ENCODE data around the gene PTPRN2.

- TF ChIP-seq BHLHE40 (IDR thresholded peaks at IDR 0.05; ENCODE audit: borderline replicate concordance) (no peak), TARDBP (IDR thresholded peaks at IDR 0.05) (no peak)
Observed at GRCh38 chr7:158586499-158587161, 993 bp downstream of the PTPRN2 start.
